DND-41 (cell line): ENCODE measurements around the gene ARVCF.

Experiments
- ATAC-seq: fragments of 200-7000 bp; cut with Tn5 transposase; 3 replicates; pipeline ENCODE4 v1.9.1; 2021; ENCODE audit warnings: low read depth; ENCODE audit not compliant: insufficient read depth
- DNase-seq: peaks from one replicate; pipeline ENCODE4 v3.0.0-alpha.2; 2020
- H2AFZ ChIP-seq: 2 replicates; pipeline ENCODE4 v1.6.0; 2012; ENCODE audit warnings: low read depth, low read length
- H3K27ac ChIP-seq: 2 replicates; pipeline ENCODE4 v1.5.1; 2012; ENCODE audit warnings: low read length, inconsistent platforms
- H3K27me3 ChIP-seq: fragments of 200-600 bp; sonication (generic); 2 replicates; pipeline ENCODE4 v1.6.0; 2012; ENCODE audit warnings: low read length, mild to moderate bottlenecking, inconsistent platforms; ENCODE audit not compliant: insufficient read depth, poor library complexity
- H3K36me3 ChIP-seq: 2 replicates; pipeline ENCODE4 v1.5.1; 2012; ENCODE audit warnings: low read length, inconsistent platforms; ENCODE audit not compliant: insufficient read depth
- H3K4me1 ChIP-seq: 2 replicates; pipeline ENCODE4 v1.5.1; 2012; ENCODE audit warnings: mild to moderate bottlenecking, low read length; ENCODE audit not compliant: insufficient read depth
- H3K4me2 ChIP-seq: 2 replicates; pipeline ENCODE4 v1.6.0; 2012; ENCODE audit warnings: mild to moderate bottlenecking, moderate library complexity, low read length, inconsistent platforms; ENCODE audit not compliant: insufficient read depth
- H3K4me3 ChIP-seq, 2 experiments: fragments of 200-600 bp in 1 of 2; shearing (Covaris generic) in 1 of 2; 2 replicates each; pipeline ENCODE4 v1.5.1; 2012 to 2016; ENCODE audit warnings: inconsistent platforms in 2 of 2, low read length in 2 of 2, mild to moderate bottlenecking in 2 of 2, low read depth in 1 of 2, moderate library complexity in 1 of 2
- H3K79me2 ChIP-seq: 2 replicates; pipeline ENCODE4 v1.6.0; 2012; ENCODE audit warnings: low read length, inconsistent platforms; ENCODE audit not compliant: insufficient read depth
- H3K9ac ChIP-seq: 2 replicates; pipeline ENCODE4 v1.6.0; 2012; ENCODE audit warnings: low read depth, mild to moderate bottlenecking, inconsistent platforms, low read length, moderate library complexity
- H3K9me3 ChIP-seq: 2 replicates; pipeline ENCODE4 v1.5.1; 2012; ENCODE audit warnings: low read length, moderate library complexity, mild to moderate bottlenecking, inconsistent platforms; ENCODE audit not compliant: insufficient read depth, severe bottlenecking
- H4K20me1 ChIP-seq: 2 replicates; pipeline ENCODE4 v1.6.0; 2012; ENCODE audit warnings: low read length; ENCODE audit not compliant: insufficient read depth
- CTCF ChIP-seq: IDR thresholded peaks from 2 replicates; pipeline ENCODE4 v1.5.1; 2012; ENCODE audit warnings: borderline replicate concordance, low read length, moderate library complexity, mild to moderate bottlenecking; ENCODE audit not compliant: poor library complexity, severe bottlenecking; ENCODE audit errors: extremely low read depth
- EZH2 ChIP-seq: IDR thresholded peaks from 3 replicates; pipeline ENCODE4 v1.6.1; 2012; ENCODE audit warnings: borderline replicate concordance, low read depth, mild to moderate bottlenecking, moderate library complexity, low read length, inconsistent platforms; ENCODE audit not compliant: severe bottlenecking

ARVCF gene

GRCh38 chr22:19981961-19982920 lies 34.4 kb downstream of the ARVCF start:
- Histone ChIP-seq H3K36me3 (no peaks in the 10 kb centered on the region), H4K20me1 (peaks cover 12% of the 10 kb centered on the region; the same call in 1 of the 2 replicates), H3K4me2 (no peak overlapping the region), H3K4me1 (no peaks in the 10 kb centered on the region), H3K9ac (no peak overlapping the region), H3K79me2 (no peaks in the 10 kb centered on the region), H3K4me3 (no peak overlapping the region), H3K9me3 (no peaks in the 10 kb centered on the region), H3K27me3 (no peaks in the 10 kb centered on the region), H3K27ac (no peak overlapping the region), H2AFZ (no peak overlapping the region)
- no peak for TF ChIP-seq CTCF
- TF ChIP-seq EZH2: no peak
- DNase-seq (no peak), ATAC-seq (no peak)

GRCh38 chr22:19981171-19981960 lies 35.3 kb downstream of the ARVCF start:
- TF ChIP-seq CTCF (no peak), EZH2 (no peak)
- Histone ChIP-seq H3K27me3 (no peaks in the 10 kb centered on the region), H3K27ac (no peak overlapping the region), H3K36me3 (no peaks in the 10 kb centered on the region), H2AFZ (no peak overlapping the region), H3K4me2 (no peak overlapping the region), H3K9me3 (no peaks in the 10 kb centered on the region), H4K20me1 (peaks cover 12% of the 10 kb centered on the region; the same call in 1 of the 2 replicates), H3K4me1 (no peaks in the 10 kb centered on the region), H3K4me3 (no peak overlapping the region), H3K79me2 (no peaks in the 10 kb centered on the region), H3K9ac (no peak overlapping the region)
- ATAC-seq (no peak), DNase-seq (no peak)

DNA sequence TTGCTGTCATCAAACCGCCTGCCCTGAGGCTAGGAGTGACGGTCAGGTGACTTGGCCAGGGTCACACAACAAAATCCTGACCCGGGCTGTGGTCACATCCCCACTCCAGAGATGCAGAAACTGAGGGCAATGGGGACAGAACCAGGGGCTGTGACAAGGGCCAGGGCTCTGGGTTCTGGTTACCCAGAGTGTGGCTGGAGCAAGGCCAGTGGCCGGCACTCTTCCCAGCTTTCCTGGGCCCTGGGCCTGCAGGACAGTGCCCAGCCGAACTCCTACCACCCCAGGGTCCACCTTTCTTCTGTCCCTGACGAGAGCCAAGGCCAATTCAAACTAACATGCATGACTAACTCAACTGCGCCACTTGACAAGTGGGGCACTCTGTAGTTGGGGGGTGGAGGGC lies 35.9 kb downstream of the ARVCF start:
- Histone ChIP-seq H3K27me3 (no peaks in the 10 kb centered on the region), H3K9ac (no peak overlapping the region), H3K27ac (no peak overlapping the region), H4K20me1 (peaks cover 12% of the 10 kb centered on the region; the same call in 1 of the 2 replicates), H3K4me3 (no peak overlapping the region), H3K9me3 (no peaks in the 10 kb centered on the region), H2AFZ (no peak overlapping the region), H3K4me1 (no peaks in the 10 kb centered on the region), H3K4me2 (no peak overlapping the region), H3K36me3 (no peaks in the 10 kb centered on the region), H3K79me2 (no peaks in the 10 kb centered on the region)
- DNase-seq (no peak), ATAC-seq (no peak)
- no peak for TF ChIP-seq CTCF
- TF ChIP-seq EZH2: no peak
